OCI-LY1 (cell line): ENCODE measurements around the gene PXDN.

Experiments
- EZH2 ChIP-seq: fragments of 200-600 bp; sonication (generic), shearing (Covaris generic); IDR thresholded peaks from 2 replicates; pipeline ENCODE4 v1.8.0; 2017; ENCODE audit warnings: borderline replicate concordance, mixed run types, mild to moderate bottlenecking, antibody characterized with exemption, low read length, moderate library complexity, mixed read lengths
- TF ChIP-seq, protein P1 (sequence below): fragments of 200-600 bp; sonication (generic), shearing (Covaris generic); IDR thresholded peaks from 2 replicates; pipeline ENCODE4 v1.5.1; 2017; ENCODE audit warnings: mild to moderate bottlenecking, antibody characterized with exemption, low read length, moderate library complexity, mixed read lengths

DNA sequence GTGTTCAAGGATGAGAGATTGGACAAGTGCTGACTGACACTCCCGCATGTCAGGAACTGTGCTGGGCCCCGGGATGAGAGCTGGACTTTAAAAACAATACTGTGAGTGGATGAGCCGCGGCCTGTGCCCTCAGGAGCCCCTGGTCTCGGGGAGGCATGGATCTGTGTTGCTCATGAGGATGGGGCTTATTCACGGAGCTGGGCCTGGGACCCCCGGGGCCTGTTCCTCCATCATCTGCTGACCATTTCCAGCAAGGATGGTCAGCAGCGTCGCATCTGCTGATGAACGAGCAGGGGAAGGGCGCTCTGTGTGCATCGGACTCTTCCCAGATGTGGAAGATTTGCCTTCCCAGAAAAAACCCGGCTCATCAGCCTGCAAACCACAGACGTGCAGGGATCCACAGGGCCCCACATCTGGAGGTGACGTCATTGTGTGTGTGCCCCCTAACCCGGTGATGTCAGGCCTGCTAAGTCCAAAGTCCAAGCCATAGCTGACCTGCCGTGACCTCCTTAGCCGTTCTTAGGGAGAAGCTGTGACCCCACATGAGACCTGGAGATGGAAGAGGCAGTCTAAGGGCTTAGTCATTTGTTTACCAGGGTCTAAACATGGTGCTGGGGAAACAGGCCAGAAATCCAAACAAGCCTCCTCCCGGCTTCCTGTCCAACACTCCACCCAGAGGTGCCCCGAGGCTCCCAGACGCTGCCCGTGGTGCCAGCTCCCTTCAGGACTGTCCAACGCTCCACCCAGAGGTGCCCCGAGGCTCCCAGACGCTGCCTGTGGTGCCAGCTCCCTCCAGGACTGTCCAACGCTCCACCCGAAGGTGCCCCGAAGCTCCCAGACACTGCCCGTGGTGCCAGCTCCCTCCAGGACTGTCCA is 143.9 kb downstream of the PXDN start:
- TF ChIP-seq, protein P1, sequence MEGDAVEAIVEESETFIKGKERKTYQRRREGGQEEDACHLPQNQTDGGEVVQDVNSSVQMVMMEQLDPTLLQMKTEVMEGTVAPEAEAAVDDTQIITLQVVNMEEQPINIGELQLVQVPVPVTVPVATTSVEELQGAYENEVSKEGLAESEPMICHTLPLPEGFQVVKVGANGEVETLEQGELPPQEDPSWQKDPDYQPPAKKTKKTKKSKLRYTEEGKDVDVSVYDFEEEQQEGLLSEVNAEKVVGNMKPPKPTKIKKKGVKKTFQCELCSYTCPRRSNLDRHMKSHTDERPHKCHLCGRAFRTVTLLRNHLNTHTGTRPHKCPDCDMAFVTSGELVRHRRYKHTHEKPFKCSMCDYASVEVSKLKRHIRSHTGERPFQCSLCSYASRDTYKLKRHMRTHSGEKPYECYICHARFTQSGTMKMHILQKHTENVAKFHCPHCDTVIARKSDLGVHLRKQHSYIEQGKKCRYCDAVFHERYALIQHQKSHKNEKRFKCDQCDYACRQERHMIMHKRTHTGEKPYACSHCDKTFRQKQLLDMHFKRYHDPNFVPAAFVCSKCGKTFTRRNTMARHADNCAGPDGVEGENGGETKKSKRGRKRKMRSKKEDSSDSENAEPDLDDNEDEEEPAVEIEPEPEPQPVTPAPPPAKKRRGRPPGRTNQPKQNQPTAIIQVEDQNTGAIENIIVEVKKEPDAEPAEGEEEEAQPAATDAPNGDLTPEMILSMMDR: no peak
- TF ChIP-seq EZH2: no peak
